SK-N-SH treated with all-trans-retinoic acid at 6 μM for 48 hours (cell line): ENCODE data around the gene RSPRY1.

Source experiments
- ARNTL ChIP-seq: fragments of 450-650 bp; formaldehyde crosslinking; IDR thresholded peaks from 2 replicates; pipeline ENCODE4 v1.5.0; 2020; ENCODE audit warnings: low read depth, mild to moderate bottlenecking, moderate library complexity, borderline replicate concordance
- CSDC2 ChIP-seq: fragments of 250-450 bp; sonication (Bioruptor Pico); IDR thresholded peaks from 2 replicates; pipeline ENCODE4 v1.5.0; 2020; ENCODE audit warnings: mild to moderate bottlenecking, moderate library complexity
- GLIS3 ChIP-seq: fragments of 250-450 bp; sonication (Bioruptor Pico); IDR thresholded peaks from 2 replicates; pipeline ENCODE4 v1.5.0; 2020; ENCODE audit warnings: mild to moderate bottlenecking, moderate library complexity
- OSR1 ChIP-seq: fragments of 250-450 bp; sonication (Bioruptor Pico); IDR thresholded peaks from 2 replicates; pipeline ENCODE4 v1.8.0; 2022; ENCODE audit warnings: moderate library complexity, mild to moderate bottlenecking, inconsistent platforms
- RARB ChIP-seq: fragments of 250-450 bp; sonication (Bioruptor Pico); IDR thresholded peaks from 2 replicates; pipeline ENCODE4 v1.8.0; 2021; ENCODE audit warnings: mild to moderate bottlenecking, moderate library complexity
- ZC3H10 ChIP-seq: fragments of 250-450 bp; sonication (Bioruptor Pico); IDR thresholded peaks from 2 replicates; pipeline ENCODE4 v1.5.1; 2021; ENCODE audit warnings: mild to moderate bottlenecking, moderate library complexity
- ZNF70 ChIP-seq: fragments of 450-650 bp; formaldehyde crosslinking; IDR thresholded peaks from 2 replicates; pipeline ENCODE4 v1.5.0; 2020; ENCODE audit warnings: mild to moderate bottlenecking, moderate library complexity

GRCh38 chr16:57253466-57253865, 67.3 kb downstream of the RSPRY1 start:
- TF ChIP-seq CSDC2 (CRISPR knock-in tag) (no peak), RARB (CRISPR knock-in tag) (no peak), ARNTL (CRISPR knock-in tag) (no peak), GLIS3 (CRISPR knock-in tag) (no peak), ZC3H10 (CRISPR knock-in tag) (no peak), OSR1 (CRISPR knock-in tag) (no peak), ZNF70 (CRISPR knock-in tag) (no peak)
